Left lobe of liver (tissue), 2 donors: Measurements from ENCODE around the gene DNAH14. TPM values are rescaled to one million over a fixed set of nuclear protein-coding genes. Genes with fewer than 3 reads are reported as not detected.

Source experiments
- ATAC-seq: fragments of 200-7000 bp; cut with Tn5 transposase; one replicate; pipeline ENCODE4 v1.9.1; 2020; ENCODE audit warnings: mild to moderate bottlenecking, moderate library complexity
- DNase-seq: peaks from one replicate; pipeline ENCODE4 v3.0.0-alpha.2; 2020; ENCODE audit warnings: low spot score
- total RNA-seq: library from RNA; stranded (reverse); gene quantifications from one replicate; pipeline ENCODE4 v1.2.1, GENCODE V29; 2021
- donor health status: DM: no; HTN: no; CAD: no; lungs with moderate emphysema.
- donor health status: DM: no; HTN: yes; CAD: no.

DNAH14 gene
- total RNA-seq, 1 donor from 2014 or later: 5.9 TPM

DNA sequence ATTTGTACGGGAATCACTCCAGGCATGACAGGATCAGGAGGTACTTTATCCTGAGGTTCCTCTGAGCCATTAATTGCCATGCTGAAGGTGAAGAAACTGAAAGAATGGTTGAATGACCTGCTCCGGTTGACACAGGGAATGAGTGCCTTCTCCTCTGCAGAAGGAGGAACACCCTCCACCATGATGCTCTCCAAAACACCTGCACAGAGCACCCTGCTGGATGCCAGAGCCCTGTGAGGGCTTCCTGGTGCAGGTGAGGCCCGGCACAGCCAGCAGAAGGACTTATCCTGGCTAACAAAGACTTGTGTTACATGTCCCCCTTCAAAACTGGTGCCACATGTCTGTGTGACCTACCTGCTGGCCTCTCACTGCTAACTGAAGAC is 512.6 kb downstream of the DNAH14 start:
- peak; percentile 9 for ATAC-seq
- DNase-seq: no peak

GRCh38 chr1:225445639-225446594 is 516.4 kb downstream of the DNAH14 start:
- ATAC-seq: no peak
- DNase-seq: peak; percentile 44

DNA sequence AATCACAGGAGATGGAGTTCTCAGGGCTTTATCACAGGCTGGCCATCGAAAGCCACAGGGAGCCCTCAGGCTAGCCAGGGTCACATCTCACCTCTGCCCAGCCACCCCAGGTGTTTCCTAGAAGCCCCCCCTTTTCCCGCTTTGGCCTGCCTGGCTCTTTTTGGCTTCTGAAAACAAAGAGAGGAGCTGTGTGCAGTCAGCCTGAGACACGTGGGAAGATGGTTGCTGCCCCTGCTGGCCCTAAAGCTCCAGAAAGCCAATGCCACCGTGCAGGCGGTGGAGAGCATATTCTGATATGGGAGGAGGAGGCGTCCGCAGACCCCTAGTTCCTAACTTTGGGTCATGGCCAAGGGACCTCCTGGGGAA is 517.1 kb downstream of the DNAH14 start:
- ATAC-seq: no peak
- peak; percentile 44 for DNase-seq

GRCh38 chr1:225446981-225447615 is 517.6 kb downstream of the DNAH14 start:
- peak; percentile 43 for DNase-seq
- no peak for ATAC-seq

- peak; percentile 15 for ATAC-seq
- peak; percentile 46 for DNase-seq
Observed at GRCh38 chr1:225447650-225448089, 518.2 kb downstream of the DNAH14 start.

DNA sequence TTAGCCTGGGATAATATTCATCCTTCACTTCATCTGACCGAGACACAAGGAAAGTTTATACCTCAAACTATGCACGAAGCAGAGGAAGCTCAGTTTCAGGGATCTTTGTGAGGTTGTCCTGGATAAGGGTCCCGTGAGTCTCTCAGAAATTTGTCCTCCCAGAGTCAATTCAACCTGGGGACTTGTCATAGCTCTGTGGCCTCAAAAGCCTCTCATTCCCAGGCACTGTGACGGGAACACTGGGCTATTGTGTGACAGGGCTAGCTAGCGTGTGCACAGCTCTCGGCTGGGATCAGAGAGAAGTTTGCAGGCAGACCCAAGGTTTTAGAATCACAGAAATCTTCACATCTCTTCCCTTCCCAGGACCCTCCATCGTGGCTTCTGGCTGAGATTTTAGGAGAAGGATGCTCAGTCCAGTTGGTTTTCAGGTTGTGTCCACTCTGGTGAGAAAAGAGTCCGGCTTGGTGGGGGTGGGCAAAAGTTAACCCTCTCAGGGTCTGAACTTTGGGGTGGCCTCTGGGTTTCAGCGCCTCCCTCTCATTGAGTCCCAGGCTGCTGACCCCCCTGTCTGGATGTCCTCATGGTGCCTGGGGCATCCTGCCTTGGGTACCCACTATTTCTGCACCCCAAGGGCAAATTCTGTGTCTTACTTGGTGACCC is 518.8 kb downstream of the DNAH14 start:
- no peak for ATAC-seq

More for the DNA sequence above, 518.8 kb downstream of the DNAH14 start:
- DNase-seq: peak; percentile 22
